Prostate gland (tissue), 2 donors: ENCODE results near the gene GUSB. TPM values are rescaled to one million over a fixed set of nuclear protein-coding genes. Genes with fewer than 3 reads are reported as not detected.

Experiments used
- DNase-seq: peaks from one replicate; pipeline ENCODE4 v3.0.0-alpha.2; 2019; ENCODE audit warnings: low spot score
- H3K27ac ChIP-seq, 2 donors: fragments of 200-600 bp; sonication (generic); 2 replicates each; pipeline ENCODE4 v1.5.1; 2017 to 2019
- H3K27me3 ChIP-seq: fragments of 200-600 bp; sonication (generic); replicated peaks from 2 replicates; pipeline ENCODE4 v1.5.1; 2019; ENCODE audit not compliant: insufficient read depth
- H3K36me3 ChIP-seq, 2 donors: fragments of 200-600 bp; sonication (generic); 1 replicate in 1 of 2; 2 replicates in 1 of 2; pipeline versions ENCODE4 v1.5.1 to v1.8.1; 2017 to 2019
- H3K4me1 ChIP-seq: fragments of 200-600 bp; sonication (generic); replicated peaks from 2 replicates; pipeline ENCODE4 v1.5.1; 2019
- H3K4me3 ChIP-seq, 2 donors: fragments of 200-600 bp; sonication (generic); 2 replicates each; pipeline ENCODE4 v1.5.1; 2017 to 2019
- H3K9me3 ChIP-seq: fragments of 200-600 bp; sonication (generic); 2 replicates; pipeline ENCODE4 v1.5.1; 2017
- POLR2A ChIP-seq: fragments of 450-650 bp; IDR thresholded peaks from one replicate; pipeline ENCODE4 v1.6.1; 2016; ENCODE audit warnings: antibody characterized with exemption, mild to moderate bottlenecking
- POLR2AphosphoS5 ChIP-seq: sonication (generic); formaldehyde crosslinking; IDR thresholded peaks from one replicate; pipeline ENCODE4 v1.6.1; 2017; ENCODE audit warnings: antibody characterized with exemption
- WGBS: methylation state at CpG from one replicate; pipeline ENCODE4 v1.1.5; 2018; 5-methylcytosine and 5-hydroxymethylcytosine counted together
- intact Hi-C: fragments of 100-400 bp; cut with DNase I; formaldehyde crosslinking; loops from one replicate; pipeline ENCODE4 v1.14.2; 2022
- total RNA-seq, 2 donors: library from RNA; depleted of rRNA; stranded (reverse); fragments of >200 nt; gene quantifications; one replicate each; pipeline ENCODE4 v1.1.0, GENCODE V29; 2016
- TF ChIP-seq, protein P1 (sequence below), 4 experiments: fragments of 200-600 bp in 2 of 4; fragments of 450-650 bp in 2 of 4; sonication (generic) in 2 of 4; IDR thresholded peaks; 1 replicate in 3 of 4; 2 replicates in 1 of 4; pipeline ENCODE4 v1.5.1; 2016 to 2019; ENCODE audit warnings: antibody characterized with exemption in 4 of 4, mild to moderate bottlenecking in 2 of 4, moderate library complexity in 2 of 4

Gene GUSB
- total RNA-seq, 2 donors from 2014 or later, result 33.7 to 35.9 TPM

DNA sequence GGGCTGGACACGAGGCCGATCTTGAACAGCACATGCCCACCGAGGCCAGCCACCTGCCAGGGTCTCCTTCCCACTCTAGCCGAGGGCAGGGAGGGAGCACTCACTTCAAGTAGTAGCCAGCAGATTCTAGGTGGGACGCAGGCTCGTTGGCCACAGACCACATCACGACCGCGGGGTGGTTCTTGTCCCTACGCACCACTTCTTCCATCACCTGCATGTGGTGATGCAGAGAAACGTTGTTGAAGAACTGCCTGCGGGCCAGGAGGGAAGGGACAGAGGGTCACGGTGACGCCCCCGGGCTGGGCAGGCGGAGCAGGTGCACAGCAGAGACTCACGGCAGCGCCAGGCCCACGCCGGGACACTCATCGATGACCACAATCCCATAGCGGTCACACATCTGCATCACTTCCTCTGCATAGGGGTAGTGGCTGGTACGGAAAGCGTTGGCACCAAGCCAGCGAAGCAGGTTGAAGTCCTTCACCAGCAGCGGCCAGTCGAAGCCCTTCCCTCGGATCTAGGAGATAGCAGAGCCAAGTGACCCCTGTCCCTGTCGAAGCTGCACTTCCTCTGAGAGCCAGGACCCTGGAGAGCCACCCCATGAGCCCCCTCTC, 7.7 kb downstream of the GUSB start:
- no peak overlapping the region for H3K27ac ChIP-seq
- H3K36me3 ChIP-seq, result peaks cover 5 to 11% of the 10 kb centered on the region in 2 donors
- H3K27me3 ChIP-seq, result no peaks in the 10 kb centered on the region
- H3K4me3 ChIP-seq, result no peak overlapping the region
- intact Hi-C loops, result no loop called here
- no peaks in the 10 kb centered on the region for H3K4me1 ChIP-seq
- 89% methylated on average over 26 of the region's 29 CpGs for WGBS
- no peaks in the 10 kb centered on the region for H3K9me3 ChIP-seq
- TF ChIP-seq, protein P1, sequence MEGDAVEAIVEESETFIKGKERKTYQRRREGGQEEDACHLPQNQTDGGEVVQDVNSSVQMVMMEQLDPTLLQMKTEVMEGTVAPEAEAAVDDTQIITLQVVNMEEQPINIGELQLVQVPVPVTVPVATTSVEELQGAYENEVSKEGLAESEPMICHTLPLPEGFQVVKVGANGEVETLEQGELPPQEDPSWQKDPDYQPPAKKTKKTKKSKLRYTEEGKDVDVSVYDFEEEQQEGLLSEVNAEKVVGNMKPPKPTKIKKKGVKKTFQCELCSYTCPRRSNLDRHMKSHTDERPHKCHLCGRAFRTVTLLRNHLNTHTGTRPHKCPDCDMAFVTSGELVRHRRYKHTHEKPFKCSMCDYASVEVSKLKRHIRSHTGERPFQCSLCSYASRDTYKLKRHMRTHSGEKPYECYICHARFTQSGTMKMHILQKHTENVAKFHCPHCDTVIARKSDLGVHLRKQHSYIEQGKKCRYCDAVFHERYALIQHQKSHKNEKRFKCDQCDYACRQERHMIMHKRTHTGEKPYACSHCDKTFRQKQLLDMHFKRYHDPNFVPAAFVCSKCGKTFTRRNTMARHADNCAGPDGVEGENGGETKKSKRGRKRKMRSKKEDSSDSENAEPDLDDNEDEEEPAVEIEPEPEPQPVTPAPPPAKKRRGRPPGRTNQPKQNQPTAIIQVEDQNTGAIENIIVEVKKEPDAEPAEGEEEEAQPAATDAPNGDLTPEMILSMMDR (IDR thresholded peaks at IDR 0.05), result no peak
- TF ChIP-seq POLR2A (no peak), POLR2AphosphoS5 (no peak)
- DNase-seq, result no peak

DNA sequence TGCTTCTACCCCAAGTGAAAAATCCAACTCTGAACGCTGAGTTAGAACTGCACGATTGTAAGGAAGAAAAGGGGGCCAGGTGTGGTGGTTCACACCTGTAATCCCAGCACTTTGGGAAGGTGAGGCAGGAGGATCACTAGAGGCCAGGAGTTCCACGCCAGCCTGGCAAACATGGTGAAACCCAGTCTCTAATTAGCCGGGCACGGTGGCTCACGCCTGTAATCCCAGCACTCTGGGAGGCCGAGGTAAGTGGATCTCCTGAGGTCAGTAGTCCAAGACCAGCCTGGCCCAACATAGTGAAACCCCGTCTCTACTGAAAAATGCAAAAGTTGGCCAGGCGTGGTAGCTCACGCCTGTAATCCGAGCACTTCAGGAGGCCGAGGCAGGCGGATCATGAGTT, 9.0 kb downstream of the GUSB start:
- TF ChIP-seq POLR2AphosphoS5, result no peak
- TF ChIP-seq, protein P1 (IDR thresholded peaks at IDR 0.05), result no peak
- TF ChIP-seq POLR2A, result no peak
- Histone ChIP-seq H3K9me3 (no peaks in the 10 kb centered on the region), H3K36me3 (peaks cover 5 to 11% of the 10 kb centered on the region in 2 donors), H3K27me3 (no peaks in the 10 kb centered on the region), H3K4me1 (no peaks in the 10 kb centered on the region), H3K27ac (no peak overlapping the region), H3K4me3 (no peak overlapping the region)
- DNase-seq, result no peak
- intact Hi-C loops, result no loop called here
- 95% methylated on average over 13 of the region's 13 CpGs for WGBS

- intact Hi-C loops, result no loop called here
- H3K27ac ChIP-seq, result no peak overlapping the region
- DNase-seq, result no peak
- H3K36me3 ChIP-seq, result peaks cover 5 to 11% of the 10 kb centered on the region in 2 donors
- no peaks in the 10 kb centered on the region for H3K27me3 ChIP-seq
- 96% methylated on average over 8 of the region's 8 CpGs for WGBS
- TF ChIP-seq POLR2A (no peak), POLR2AphosphoS5 (no peak)
- TF ChIP-seq, protein P1 (IDR thresholded peaks at IDR 0.05), result no peak
- H3K4me1 ChIP-seq, result no peaks in the 10 kb centered on the region
- H3K9me3 ChIP-seq, result no peaks in the 10 kb centered on the region
- no peak overlapping the region for H3K4me3 ChIP-seq
Measured at GRCh38 chr7:65971021-65971420, 11.0 kb downstream of the GUSB start.

GRCh38 chr7:65968256-65969185, 13.5 kb downstream of the GUSB start:
- no peak for DNase-seq
- WGBS, result 95% methylated on average over 26 of the region's 26 CpGs
- Histone ChIP-seq H3K27me3 (no peaks in the 10 kb centered on the region), H3K36me3 (peaks cover 7 to 11% of the 10 kb centered on the region in 2 donors), H3K4me3 (no peak overlapping the region), H3K4me1 (no peaks in the 10 kb centered on the region), H3K9me3 (no peaks in the 10 kb centered on the region), H3K27ac (no peak overlapping the region)
- TF ChIP-seq POLR2AphosphoS5 (no peak), POLR2A (no peak)
- TF ChIP-seq, protein P1 (IDR thresholded peaks at IDR 0.05), result no peak
- intact Hi-C loops, result no loop called here
